K562 (cell line): Measurements from ENCODE around the gene B3GALT5. TPM values are rescaled to one million over a fixed set of nuclear protein-coding genes. Genes with fewer than 3 reads are reported as not detected.

Source experiments
- ATAC-seq: fragments of 200-7000 bp; cut with Tn5 transposase; 3 replicates; pipeline ENCODE4 v1.9.1; 2020; ENCODE audit warnings: moderate library complexity
- BruUV-seq: library from RNA; stranded (reverse); fragments of 400-500 nt; replicated peaks from 2 replicates; lab custom pipeline; 2021; lab: Mats Ljungman, UMichigan
- CTCF ChIA-PET: fragments of 300-600 bp; formaldehyde crosslinking; extraction: SDS; loops from one replicate; lab custom pipeline; 2021; ENCODE audit warnings: low intra/inter-chr PET ratio; lab: Yijun Ruan, JAX
- POLR2A ChIA-PET: fragments of 300-600, 350-650 bp; sonication (Branson Sonifier 250); formaldehyde crosslinking; extraction: SDS; loops from one replicate; lab custom pipeline; 2021; ENCODE audit warnings: antibody characterized with exemption, inconsistent platforms; lab: Yijun Ruan, JAX
- DNase-seq, 4 experiments: peaks; one replicate each; pipeline versions ENCODE4 v3.0.0 to v3.0.0-alpha.2; 2011 to 2018; ENCODE audit warnings: low spot score in 3 of 4, mixed read lengths in 3 of 4; ENCODE audit errors: extremely low read depth in 1 of 4
- FAIRE-seq: peaks from 2 replicates; lab custom pipeline; 2011; peaks lifted over from hg19 to GRCh38; lab: Jason Lieb, UNC
- H2AFZ ChIP-seq: 2 replicates; pipeline ENCODE4 v1.6.0; 2011; ENCODE audit warnings: low read depth, low read length, control low read depth, inconsistent platforms
- H3K27ac ChIP-seq: fragments of 200-600 bp; 3 replicates; pipeline ENCODE4 v1.8.0; 2011; ENCODE audit warnings: low read depth, mild to moderate bottlenecking, control low read depth, inconsistent platforms, low read length, moderate library complexity, mixed read lengths; ENCODE audit errors: extremely low read depth
- H3K27me3 ChIP-seq, 2 experiments: fragments of 300-600 bp in 1 of 2; 2 replicates in 1 of 2; 3 replicates in 1 of 2; pipeline versions ENCODE4 v1.6.0 to v1.8.0; 2011; ENCODE audit warnings: inconsistent platforms in 2 of 2, low read length in 2 of 2, mild to moderate bottlenecking in 1 of 2, mixed read lengths in 1 of 2, moderate library complexity in 1 of 2; ENCODE audit not compliant: control insufficient read depth in 2 of 2, insufficient read depth in 2 of 2
- H3K36me3 ChIP-seq: fragments of 300-600 bp; 3 replicates; pipeline ENCODE4 v1.8.0; 2011; ENCODE audit warnings: mild to moderate bottlenecking, low read length, inconsistent platforms; ENCODE audit not compliant: control insufficient read depth, insufficient read depth
- H3K4me1 ChIP-seq, 2 experiments: fragments of 200-600 bp in 1 of 2; replicated peaks in 1 of 2; 2 replicates in 1 of 2; 3 replicates in 1 of 2; pipeline versions ENCODE4 v1.5.1 to v1.8.0; 2011; ENCODE audit warnings: inconsistent platforms in 2 of 2, low read length in 2 of 2, mild to moderate bottlenecking in 1 of 2, mixed read lengths in 1 of 2, moderate library complexity in 1 of 2; ENCODE audit not compliant: control insufficient read depth in 2 of 2, insufficient read depth in 2 of 2
- H3K4me2 ChIP-seq: 2 replicates; pipeline ENCODE4 v1.6.1; 2011; ENCODE audit warnings: low read length, control low read depth, inconsistent platforms, mixed read lengths; ENCODE audit not compliant: insufficient read depth
- H3K4me3 ChIP-seq: fragments of 200-600 bp; sonication (generic), shearing (Covaris generic); 2 replicates; pipeline ENCODE4 v1.5.1; 2016; ENCODE audit warnings: control low read depth, inconsistent platforms
- H3K79me2 ChIP-seq: fragments of 200-600 bp; 3 replicates; pipeline ENCODE4 v1.8.0; 2011; ENCODE audit warnings: low read length, inconsistent platforms; ENCODE audit not compliant: control insufficient read depth, insufficient read depth
- H3K9ac ChIP-seq, 2 experiments: 2 replicates each; pipeline versions ENCODE4 v1.6.0 to v1.6.1; 2011; ENCODE audit warnings: low read depth in 2 of 2, low read length in 2 of 2, control low read depth in 1 of 2, inconsistent platforms in 1 of 2, mild to moderate bottlenecking in 1 of 2, mixed read lengths in 1 of 2; ENCODE audit not compliant: insufficient read depth in 1 of 2
- H3K9me1 ChIP-seq: one replicate; pipeline ENCODE4 v1.6.0; 2011; ENCODE audit warnings: inconsistent platforms, mild to moderate bottlenecking, low read length, moderate library complexity; ENCODE audit not compliant: control insufficient read depth, insufficient read depth
- H3K9me3 ChIP-seq: replicated peaks from 2 replicates; pipeline ENCODE4 v1.5.1; 2011; ENCODE audit warnings: low read depth, low read length, inconsistent platforms; ENCODE audit not compliant: control insufficient read depth, insufficient read depth
- H4K20me1 ChIP-seq: replicated peaks from 2 replicates; pipeline ENCODE4 v1.6.1; 2011; ENCODE audit warnings: low read length, inconsistent platforms, mixed read lengths; ENCODE audit not compliant: control insufficient read depth, insufficient read depth
- FOSL1 ChIP-seq: fragments of 200-800 bp; sonication (Bioruptor generic); conservative IDR thresholded peaks from 2 replicates; pipeline ENCODE4 v1.6.1; 2016; ENCODE audit warnings: missing genetic modification characterization, missing compliant biosample characterization
- FOXK1 ChIP-seq: sonication (generic); formaldehyde crosslinking; IDR thresholded peaks from 2 replicates; pipeline ENCODE4 v1.8.0; 2022; ENCODE audit warnings: missing genetic modification reagents, mild to moderate bottlenecking, borderline replicate concordance
- GATA2 ChIP-seq: sonication (generic); formaldehyde crosslinking; IDR thresholded peaks from 2 replicates; pipeline ENCODE4 v1.4.0; 2020; ENCODE audit warnings: mild to moderate bottlenecking, missing genetic modification reagents
- KAT7 ChIP-seq: sonication (generic); formaldehyde crosslinking; IDR thresholded peaks from 2 replicates; pipeline ENCODE4 v1.8.0; 2022; ENCODE audit warnings: missing genetic modification reagents, mild to moderate bottlenecking, borderline replicate concordance
- MTA3 ChIP-seq: fragments of 450-650 bp; formaldehyde crosslinking; IDR thresholded peaks from 2 replicates; pipeline ENCODE4 v1.6.1; 2017; ENCODE audit warnings: mild to moderate bottlenecking, borderline replicate concordance
- NFATC3 ChIP-seq: fragments of 450-650 bp; IDR thresholded peaks from 2 replicates; pipeline ENCODE4 v1.6.1; 2017; ENCODE audit warnings: mild to moderate bottlenecking
- TARDBP ChIP-seq: fragments of 450-650 bp; IDR thresholded peaks from 2 replicates; pipeline ENCODE4 v1.6.1; 2016
- WHSC1 ChIP-seq: IDR thresholded peaks from one replicate; pipeline ENCODE4 v1.6.1; 2012; ENCODE audit warnings: low read length, control low read depth, inconsistent platforms
- XRCC3 ChIP-seq: fragments of 450-650 bp; IDR thresholded peaks from 2 replicates; pipeline ENCODE4 v1.6.1; 2017; ENCODE audit warnings: mild to moderate bottlenecking, moderate library complexity
- ZNF384 ChIP-seq: IDR thresholded peaks from 2 replicates; pipeline ENCODE4 v1.6.1; 2012; ENCODE audit warnings: low read depth, low read length, improper control_type of control experiment
- WGBS: fragments of 100-300 bp; shearing (Covaris generic); methylation state at CpG from one replicate; pipeline ENCODE4 v1.1.6; 2016; ENCODE audit warnings: low coverage, mixed read lengths; ENCODE audit not compliant: insufficient coverage; ENCODE audit errors: missing lambda C conversion rate; 5-methylcytosine and 5-hydroxymethylcytosine counted together
- in situ Hi-C: fragments of 300-500 bp; cut with MboI; formaldehyde crosslinking; loops from 4 replicates; pipeline ENCODE4 v1.15.0; 2018; ENCODE audit warnings: inconsistent platforms, mixed read lengths
- intact Hi-C: fragments of 100-400 bp; cut with micrococcal nuclease; formaldehyde crosslinking; loops from 2 replicates; pipeline ENCODE4 v1.14.2; 2022
- polyA plus RNA-seq, 8 experiments: library from polyadenylated mRNA; depleted of rRNA in 4 of 8; stranded (reverse) in 5 of 8; unstranded in 3 of 8; fragments of >200 nt; fragmentation: Nextera tagmentation in 2 of 8; fragmentation: Illumina TruSeq in 1 of 8; extraction: Ambion mirVana in 2 of 8; extraction: Trizol in 1 of 8; gene quantifications; 2 replicates each; pipeline versions ENCODE4 v1.2.1 to v1.2.3, GENCODE V29; 2011 to 2014; ENCODE audit warnings: inconsistent platforms in 1 of 8, missing spikeins in 1 of 8
- total RNA-seq, 7 experiments: library from RNA; depleted of rRNA in 6 of 7; stranded (reverse); fragments of >200 nt in 6 of 7; fragmentation: Illumina TruSeq in 2 of 7; extraction: Trizol in 2 of 7; gene quantifications; 2 replicates each; pipeline versions ENCODE4 v1.2.1 to v1.2.3, GENCODE V29; 2011 to 2021; ENCODE audit warnings: low replicate concordance in 1 of 7

The B3GALT5 gene
- total and polyA plus RNA-seq, 9 of the 15 experiments (the other 6 are each of a cell fraction or from before 2014, with no cell fraction given): 0.02 TPM; not detected in 8

- H3K36me3 ChIP-seq: no peaks in the 10 kb centered on the region
- H2AFZ ChIP-seq: no peak overlapping the region
- 0% methylated on average over 3 of the region's 3 CpGs for WGBS
- H3K4me2 ChIP-seq: no peak overlapping the region
- no peak overlapping the region for H3K27ac ChIP-seq
- no peak for TF ChIP-seq WHSC1
- no peak for TF ChIP-seq FOXK1 (CRISPR knock-in tag)
- no peak for TF ChIP-seq NFATC3
- TF ChIP-seq FOSL1 (tag): no peak
- no peaks in the 10 kb centered on the region for H3K9me3 ChIP-seq
- H3K9ac ChIP-seq: no peak overlapping the region
- H4K20me1 ChIP-seq: no peaks in the 10 kb centered on the region
- H3K9me1 ChIP-seq: no peaks in the 10 kb centered on the region
- no peak overlapping the region for H3K4me3 ChIP-seq
- FAIRE-seq (no peak), ATAC-seq (no peak), DNase-seq (no peak)
- H3K27me3 ChIP-seq: peaks cover 8 to 15% of the 10 kb centered on the region in 2 experiments
- ChIA-PET POLR2A (no interaction called here), CTCF (no interaction called here)
- in situ Hi-C loops (no loop called here), intact Hi-C loops (no loop called here)
- H3K79me2 ChIP-seq: no peaks in the 10 kb centered on the region
- no TSS peak for BruUV-seq
- H3K4me1 ChIP-seq: no peaks in the 10 kb centered on the region
Observed at GRCh38 chr21:39645331-39645730, 32.6 kb downstream of the B3GALT5 start.

GRCh38 chr21:39647476-39647875 is 34.7 kb downstream of the B3GALT5 start:
- no peaks in the 10 kb centered on the region for H3K79me2 ChIP-seq
- no peak overlapping the region for H3K9ac ChIP-seq
- no peak overlapping the region for H2AFZ ChIP-seq
- H3K9me3 ChIP-seq: no peaks in the 10 kb centered on the region
- BruUV-seq: no TSS peak
- TF ChIP-seq MTA3 (no peak), GATA2 (CRISPR knock-in tag) (no peak), TARDBP (no peak), KAT7 (CRISPR knock-in tag) (no peak), ZNF384 (no peak), XRCC3 (no peak)
- POLR2A ChIA-PET: interaction anchor here (1.8 kb wide), 1 partner anchor 10 kb away, joined by 4 read pairs; no protein-coding TSS in a partner anchor
- H4K20me1 ChIP-seq: no peaks in the 10 kb centered on the region
- peaks cover 9 to 24% of the 10 kb centered on the region in 2 experiments; a peak in 4 of 5 replicates for H3K27me3 ChIP-seq
- no peaks in the 10 kb centered on the region for H3K4me1 ChIP-seq
- no peak overlapping the region for H3K4me2 ChIP-seq
- intact Hi-C loops (no loop called here), in situ Hi-C loops (no loop called here)
- H3K4me3 ChIP-seq: no peak overlapping the region
- H3K9me1 ChIP-seq: no peaks in the 10 kb centered on the region
- DNase-seq (no peak), ATAC-seq (no peak), FAIRE-seq (no peak)
- WGBS: 0% methylated on average over 4 of the region's 6 CpGs
- CTCF ChIA-PET: no interaction called here
- no peaks in the 10 kb centered on the region for H3K36me3 ChIP-seq
- H3K27ac ChIP-seq: no peak overlapping the region
